HL-60 (cell line): ENCODE results near the gene LYRM2.

ENCODE experiments used
- DNase-seq, 2 experiments: peaks; one replicate each; pipeline ENCODE4 v3.0.0-alpha.2; 2010 to 2020; ENCODE audit warnings: low read depth in 1 of 2, low spot score in 1 of 2
- H3K27ac ChIP-seq: fragments of 250-450 bp; sonication (Bioruptor Pico); replicated peaks from 2 replicates; pipeline ENCODE4 v1.5.1; 2020; ENCODE audit warnings: mild to moderate bottlenecking, moderate library complexity
- H3K27me3 ChIP-seq: fragments of 250-450 bp; sonication (Bioruptor Pico); 2 replicates; pipeline ENCODE4 v1.5.1; 2021; ENCODE audit warnings: mild to moderate bottlenecking, moderate library complexity; ENCODE audit not compliant: insufficient read depth, poor library complexity, severe bottlenecking
- H3K4me3 ChIP-seq: replicated peaks from 2 replicates; pipeline ENCODE4 v1.5.1; 2011; ENCODE audit warnings: mild to moderate bottlenecking, control low read depth, low read length; ENCODE audit not compliant: insufficient read depth
- CTCF ChIP-seq: IDR thresholded peaks from one replicate; pipeline ENCODE4 v1.5.1; 2011; ENCODE audit warnings: low read length, control low read depth, inconsistent platforms; ENCODE audit not compliant: insufficient read depth
- GABPA ChIP-seq: IDR thresholded peaks from 2 replicates; pipeline ENCODE4 v1.6.1; 2012; ENCODE audit warnings: low read depth
- POLR2AphosphoS5 ChIP-seq: IDR thresholded peaks from 2 replicates; pipeline ENCODE4 v1.6.1; 2012; ENCODE audit warnings: low read depth
- REST ChIP-seq: IDR thresholded peaks from 2 replicates; pipeline ENCODE4 v1.6.1; 2012; ENCODE audit warnings: low read depth; ENCODE audit not compliant: insufficient replicate concordance
- SPI1 ChIP-seq: IDR thresholded peaks from 2 replicates; pipeline ENCODE4 v1.6.1; 2012; ENCODE audit warnings: low read depth, mild to moderate bottlenecking, borderline replicate concordance

Gene LYRM2

DNA sequence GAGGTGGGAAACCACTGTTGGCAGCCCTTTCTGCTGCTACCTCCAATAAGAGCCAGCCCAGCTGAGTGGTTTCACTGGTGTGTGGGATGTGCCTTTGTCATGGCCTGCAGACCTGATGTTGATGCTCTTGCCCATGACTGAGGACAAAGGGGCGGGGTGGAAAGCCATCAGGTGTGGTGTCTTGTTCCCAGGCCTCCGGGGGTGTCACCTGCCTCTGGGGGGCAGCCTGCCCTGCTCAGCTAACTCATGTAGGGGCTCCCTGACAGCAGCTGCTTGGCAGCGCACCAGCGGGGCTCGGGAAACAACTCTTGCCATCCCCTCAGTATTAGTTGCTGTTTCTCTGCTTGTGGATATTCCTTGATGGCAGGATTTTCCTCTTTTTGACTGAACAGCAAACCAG lies 91.3 kb downstream of the LYRM2 start:
- DNase-seq = no peak
- TF ChIP-seq POLR2AphosphoS5 (no peak), CTCF (no peak), GABPA (no peak), REST (no peak), SPI1 (no peak)
- Histone ChIP-seq H3K27me3 (no peaks in the 10 kb centered on the region), H3K27ac (no peak overlapping the region), H3K4me3 (no peak overlapping the region)

DNA sequence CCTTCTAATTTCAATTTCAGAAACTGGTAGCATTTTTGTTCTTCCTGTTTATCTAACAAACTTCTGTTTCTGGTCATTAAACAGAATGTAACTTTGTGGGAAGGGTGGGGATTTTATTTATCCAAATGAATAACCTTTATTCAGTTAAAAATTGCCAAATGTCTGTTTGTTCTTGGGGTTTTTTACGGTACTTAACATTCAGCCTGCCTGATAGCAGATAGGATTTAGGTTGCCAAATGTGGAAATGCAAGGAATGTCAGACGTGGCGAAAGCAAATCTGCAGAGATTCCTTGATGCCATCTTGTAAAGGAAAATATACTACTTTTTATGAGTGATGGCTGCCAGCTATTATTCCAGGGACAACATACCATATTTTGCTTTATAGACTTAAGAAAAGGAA lies 95.7 kb downstream of the LYRM2 start:
- no peak for DNase-seq
- TF ChIP-seq REST (no peak), SPI1 (no peak), POLR2AphosphoS5 (no peak), GABPA (no peak), CTCF (no peak)
- no peak overlapping the region for H3K4me3 ChIP-seq
- H3K27ac ChIP-seq = no peak overlapping the region
- no peaks in the 10 kb centered on the region for H3K27me3 ChIP-seq

DNA sequence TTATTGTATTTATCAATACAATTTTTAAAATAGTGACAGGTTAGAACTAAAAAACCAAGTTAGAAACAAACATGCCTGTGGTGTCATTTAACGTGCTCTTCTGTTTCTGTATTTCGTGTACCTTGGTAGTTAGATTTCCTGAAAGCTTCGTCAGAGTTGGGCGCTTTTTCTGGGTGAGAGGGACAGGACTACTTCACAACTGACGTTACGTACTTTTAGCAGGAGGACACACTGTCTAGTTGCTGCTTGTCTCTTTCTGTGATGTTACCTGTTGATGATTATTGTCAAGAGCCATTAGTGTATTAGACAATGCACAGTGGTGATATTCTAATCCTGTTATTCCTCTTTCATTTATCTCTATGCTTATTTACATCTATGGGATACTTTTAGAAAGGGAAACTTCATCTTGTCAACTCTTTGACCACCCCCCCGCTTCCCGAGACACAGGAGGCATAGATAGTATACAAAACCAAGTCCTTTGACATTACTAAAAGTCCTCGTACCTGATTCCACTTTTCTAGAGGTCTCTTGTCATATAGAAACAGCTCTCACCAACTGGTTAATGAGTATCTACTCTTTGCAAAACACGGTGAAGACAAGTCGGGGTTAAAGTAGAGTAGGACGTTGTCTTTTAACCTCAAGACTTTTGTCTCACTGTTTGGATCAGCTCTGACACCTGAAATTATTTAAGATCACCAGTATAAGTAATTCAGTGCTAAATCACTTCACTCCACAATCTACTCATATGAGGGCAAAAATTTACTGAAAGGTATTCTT lies 96.3 kb downstream of the LYRM2 start:
- no peak overlapping the region for H3K4me3 ChIP-seq
- no peak for DNase-seq
- H3K27me3 ChIP-seq = no peaks in the 10 kb centered on the region
- no peak for TF ChIP-seq POLR2AphosphoS5
- TF ChIP-seq CTCF = no peak
- no peak for TF ChIP-seq SPI1
- no peak for TF ChIP-seq GABPA
- TF ChIP-seq REST = no peak
- H3K27ac ChIP-seq = no peak overlapping the region
